IMR-90 (cell line): Measurements from ENCODE around the gene MX1. TPM values are rescaled to one million over a fixed set of nuclear protein-coding genes. Genes with fewer than 3 reads are reported as not detected.

Experiments used
- ATAC-seq: fragments of 200-7000 bp; cut with Tn5 transposase; 2 replicates; pipeline ENCODE4 v1.9.1; 2020; ENCODE audit warnings: low read depth, mild to moderate bottlenecking, moderate library complexity
- BruUV-seq: library from RNA; stranded (reverse); fragments of 400-500 nt; replicated peaks from 2 replicates; lab custom pipeline; 2021; lab: Mats Ljungman, UMichigan
- CTCF ChIA-PET: fragments of 300-600 bp; formaldehyde crosslinking; extraction: SDS; loops from one replicate; lab custom pipeline; 2021; ENCODE audit warnings: antibody characterized with exemption; lab: Yijun Ruan, JAX
- POLR2A ChIA-PET: fragments of 300-600 bp; sonication (Branson Sonifier 250); formaldehyde crosslinking; loops from one replicate; lab custom pipeline; 2022; ENCODE audit warnings: antibody characterized with exemption; ENCODE audit not compliant: unreplicated experiment; lab: Charles Lee
- DNase-seq: peaks from one replicate; pipeline ENCODE4 v3.0.0; 2013
- H2AFZ ChIP-seq: replicated peaks from 2 replicates; pipeline ENCODE3; 2013; ENCODE audit warnings: low read length, mild to moderate bottlenecking; ENCODE audit not compliant: poor library complexity
- H2AK5ac ChIP-seq: 2 replicates; pipeline ENCODE4 v1.6.1; 2013; ENCODE audit warnings: low read depth, low read length, inconsistent platforms
- H2AK9ac ChIP-seq: replicated peaks from 2 replicates; pipeline ENCODE3; 2013; ENCODE audit warnings: mild to moderate bottlenecking, low read depth, low read length, moderate library complexity; ENCODE audit not compliant: poor library complexity
- H2BK120ac ChIP-seq: 2 replicates; pipeline ENCODE4 v1.6.1; 2013; ENCODE audit warnings: low read depth, low read length, inconsistent platforms
- H2BK15ac ChIP-seq: 3 replicates; pipeline ENCODE4 v1.6.1; 2013; ENCODE audit warnings: low read depth, low read length, inconsistent platforms
- H2BK20ac ChIP-seq: 2 replicates; pipeline ENCODE4 v1.6.1; 2013; ENCODE audit warnings: low read depth, mild to moderate bottlenecking, inconsistent platforms, low read length, moderate library complexity
- H2BK5ac ChIP-seq: 2 replicates; pipeline ENCODE4 v1.6.1; 2013; ENCODE audit warnings: mild to moderate bottlenecking, low read depth, low read length, inconsistent platforms; ENCODE audit not compliant: poor library complexity, severe bottlenecking
- H3K14ac ChIP-seq: replicated peaks from 2 replicates; pipeline ENCODE4 v1.6.1; 2013; ENCODE audit warnings: low read depth, low read length, inconsistent platforms
- H3K18ac ChIP-seq: 2 replicates; pipeline ENCODE4 v1.6.1; 2013; ENCODE audit warnings: low read depth, low read length, control low read depth
- H3K23ac ChIP-seq: 2 replicates; pipeline ENCODE4 v1.6.1; 2013; ENCODE audit warnings: low read depth, low read length, inconsistent platforms
- H3K27ac ChIP-seq: 2 replicates; pipeline ENCODE4 v1.5.1; 2013; ENCODE audit warnings: mild to moderate bottlenecking, control low read depth, low read length; ENCODE audit not compliant: insufficient read depth
- H3K27me3 ChIP-seq: 2 replicates; pipeline ENCODE4 v1.6.1; 2013; ENCODE audit warnings: low read length; ENCODE audit not compliant: control insufficient read depth, insufficient read depth
- H3K36me3 ChIP-seq: 2 replicates; pipeline ENCODE4 v1.6.1; 2013; ENCODE audit warnings: low read length, mixed read lengths; ENCODE audit not compliant: control insufficient read depth, insufficient read depth
- H3K4ac ChIP-seq: 2 replicates; pipeline ENCODE4 v1.6.1; 2013; ENCODE audit warnings: low read depth, low read length, inconsistent platforms
- H3K4me1 ChIP-seq: 2 replicates; pipeline ENCODE4 v1.6.1; 2013; ENCODE audit warnings: low read length, mixed read lengths; ENCODE audit not compliant: control insufficient read depth, insufficient read depth
- H3K4me2 ChIP-seq: 2 replicates; pipeline ENCODE4 v1.6.1; 2013; ENCODE audit warnings: low read depth, mild to moderate bottlenecking, control low read depth, low read length, moderate library complexity
- H3K4me3 ChIP-seq: 2 replicates; pipeline ENCODE4 v1.5.1; 2013; ENCODE audit warnings: low read depth, mild to moderate bottlenecking, control low read depth, low read length, moderate library complexity; ENCODE audit not compliant: insufficient read depth
- H3K56ac ChIP-seq: 2 replicates; pipeline ENCODE4 v1.6.1; 2013; ENCODE audit warnings: low read length, inconsistent platforms; ENCODE audit not compliant: insufficient read depth; ENCODE audit errors: extremely low read depth
- H3K79me1 ChIP-seq, 2 experiments: 2 replicates each; pipeline ENCODE4 v1.6.1; 2013; ENCODE audit warnings: low read length in 2 of 2, inconsistent platforms in 1 of 2, low read depth in 1 of 2
- H3K9ac ChIP-seq: 2 replicates; pipeline ENCODE4 v1.6.1; 2013; ENCODE audit warnings: low read depth, low read length, control low read depth
- H3K9me1 ChIP-seq: 2 replicates; pipeline ENCODE4 v1.6.1; 2013; ENCODE audit warnings: low read length, inconsistent platforms; ENCODE audit not compliant: insufficient read depth
- H3K9me3 ChIP-seq: 2 replicates; pipeline ENCODE4 v1.6.1; 2013; ENCODE audit warnings: low read length; ENCODE audit not compliant: control insufficient read depth, insufficient read depth
- H4K20me1 ChIP-seq: 2 replicates; pipeline ENCODE4 v1.6.1; 2013; ENCODE audit warnings: low read length, inconsistent platforms; ENCODE audit not compliant: insufficient read depth
- H4K5ac ChIP-seq: 2 replicates; pipeline ENCODE4 v1.6.1; 2013; ENCODE audit warnings: mild to moderate bottlenecking, low read depth, low read length, control low read depth
- H4K8ac ChIP-seq, 2 experiments: 2 replicates each; pipeline ENCODE4 v1.6.1; 2013; ENCODE audit warnings: low read depth in 2 of 2, low read length in 2 of 2, control low read depth in 1 of 2, inconsistent platforms in 1 of 2
- H4K91ac ChIP-seq: 2 replicates; pipeline ENCODE4 v1.6.1; 2013; ENCODE audit warnings: low read depth, low read length, inconsistent platforms; ENCODE audit not compliant: insufficient read depth
- BHLHE40 ChIP-seq: fragments of 150-350 bp; IDR thresholded peaks from 2 replicates; pipeline ENCODE4 v1.6.1; 2016; ENCODE audit warnings: mild to moderate bottlenecking, low read depth, low read length
- CEBPB ChIP-seq: IDR thresholded peaks from 2 replicates; pipeline ENCODE4 v1.6.1; 2012; ENCODE audit warnings: low read depth, low read length, improper control_type of control experiment
- CHD1 ChIP-seq: IDR thresholded peaks from 2 replicates; pipeline ENCODE4 v1.6.1; 2012; ENCODE audit warnings: low read depth, low read length, improper control_type of control experiment
- CTCF ChIP-seq: conservative IDR thresholded peaks from 2 replicates; pipeline ENCODE4 v1.5.1; 2012; ENCODE audit warnings: mild to moderate bottlenecking, low read depth, low read length, improper control_type of control experiment
- ELK1 ChIP-seq: fragments of 150-350 bp; IDR thresholded peaks from 2 replicates; pipeline ENCODE4 v1.6.1; 2016; ENCODE audit warnings: low read depth, mild to moderate bottlenecking, low read length, moderate library complexity, borderline replicate concordance
- FOS ChIP-seq: fragments of 150-350 bp; IDR thresholded peaks from 2 replicates; pipeline ENCODE4 v1.6.1; 2016; ENCODE audit warnings: low read depth, low read length
- MAFK ChIP-seq: IDR thresholded peaks from 2 replicates; pipeline ENCODE4 v1.6.1; 2012; ENCODE audit warnings: low read depth, low read length, improper control_type of control experiment
- MAZ ChIP-seq: IDR thresholded peaks from 2 replicates; pipeline ENCODE4 v1.6.1; 2012; ENCODE audit warnings: low read depth, mild to moderate bottlenecking, low read length, improper control_type of control experiment, moderate library complexity, borderline replicate concordance
- MXI1 ChIP-seq: IDR thresholded peaks from 2 replicates; pipeline ENCODE4 v1.6.1; 2012; ENCODE audit warnings: low read depth, mild to moderate bottlenecking, low read length, moderate library complexity, borderline replicate concordance
- NFE2L2 ChIP-seq: fragments of 150-350 bp; IDR thresholded peaks from 2 replicates; pipeline ENCODE4 v1.6.1; 2016; ENCODE audit warnings: low read depth, mild to moderate bottlenecking, low read length
- POLR2A ChIP-seq: IDR thresholded peaks from 2 replicates; pipeline ENCODE4 v1.6.1; 2012; ENCODE audit warnings: mild to moderate bottlenecking, low read depth, low read length
- RAD21 ChIP-seq: IDR thresholded peaks from 2 replicates; pipeline ENCODE4 v1.6.1; 2012; ENCODE audit warnings: low read length, improper control_type of control experiment
- RCOR1 ChIP-seq: IDR thresholded peaks from 2 replicates; pipeline ENCODE4 v1.6.1; 2012; ENCODE audit warnings: mild to moderate bottlenecking, low read length, improper control_type of control experiment; ENCODE audit not compliant: insufficient replicate concordance
- RFX5 ChIP-seq: IDR thresholded peaks from 2 replicates; pipeline ENCODE4 v1.8.0; 2012; ENCODE audit warnings: low read depth, mild to moderate bottlenecking, low read length, moderate library complexity
- SMC3 ChIP-seq: fragments of 150-350 bp; IDR thresholded peaks from 2 replicates; pipeline ENCODE4 v1.6.1; 2016; ENCODE audit warnings: low read depth, mild to moderate bottlenecking, antibody characterized with exemption, low read length, moderate library complexity
- USF2 ChIP-seq: fragments of 150-350 bp; IDR thresholded peaks from 2 replicates; pipeline ENCODE4 v1.6.1; 2017; ENCODE audit warnings: mild to moderate bottlenecking, antibody characterized with exemption, low read length, low read depth
- WGBS, 2 experiments: methylation state at CpG; one replicate each; pipeline versions ENCODE4 v1.1.5 to v1.1.7; 2013; ENCODE audit warnings: missing lambda C conversion rate in 2 of 2; ENCODE audit not compliant: insufficient read length in 1 of 2; ENCODE audit errors: extremely low coverage in 2 of 2; 5-methylcytosine and 5-hydroxymethylcytosine counted together
- dilution Hi-C: fragments of 300-500 bp; cut with HindIII; formaldehyde crosslinking; loops from one replicate; pipeline ENCODE4 v1.14.3; 2018; ENCODE audit warnings: low sequenced_read_pairs; ENCODE audit not compliant: unreplicated experiment
- in situ Hi-C: fragments of 300-500 bp; cut with MboI; formaldehyde crosslinking; loops from 3 replicates; pipeline ENCODE4 v1.14.3; 2019; ENCODE audit warnings: low sequenced_read_pairs, inconsistent platforms, mixed read lengths
- intact Hi-C: fragments of 100-400 bp; cut with micrococcal nuclease; formaldehyde crosslinking; loops from 2 replicates; pipeline ENCODE4 v1.10.0; 2022
- polyA plus RNA-seq, 3 experiments: library from polyadenylated mRNA; depleted of rRNA; stranded (reverse); fragments of >200 nt; gene quantifications; 2 replicates each; pipeline ENCODE4 v1.2.3, GENCODE V29; 2012; ENCODE audit warnings: low replicate concordance in 1 of 3
- total RNA-seq: library from RNA; depleted of rRNA; stranded (reverse); fragments of >200 nt; gene quantifications from 2 replicates; pipeline ENCODE4 v1.2.3, GENCODE V29; 2012

MX1 gene
- total and polyA plus RNA-seq, 2 of the 4 experiments (the other 2 are of a cell fraction) = 1.0 to 2.5 TPM

DNA sequence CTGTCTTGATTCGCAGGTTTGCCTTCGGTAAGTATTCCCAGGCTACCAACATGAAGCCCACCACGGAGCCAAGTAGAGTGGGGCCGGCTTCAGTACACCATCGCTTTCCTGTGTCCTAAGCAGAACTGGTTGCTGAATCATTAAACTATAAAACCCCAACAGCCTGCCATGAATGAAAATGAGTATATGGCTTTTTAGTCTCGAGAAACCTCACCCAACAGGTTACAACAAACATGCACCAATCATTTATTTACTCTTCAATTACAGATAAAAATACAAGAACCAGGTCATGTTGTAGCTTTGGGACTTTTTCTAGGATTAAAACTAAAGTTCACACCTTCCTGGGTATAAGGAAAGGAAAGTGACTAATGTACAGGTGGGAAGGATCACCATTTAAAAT, 74.3 kb downstream of the MX1 start:
- ChIA-PET CTCF (no interaction called here), POLR2A (no interaction called here)
- Histone ChIP-seq H3K27ac (no peak overlapping the region), H2BK15ac (no peak overlapping the region), H2AK5ac (no peak overlapping the region), H4K5ac (no peak overlapping the region), H4K91ac (no peak overlapping the region), H4K20me1 (no peaks in the 10 kb centered on the region), H3K18ac (no peak overlapping the region), H3K4me1 (no peaks in the 10 kb centered on the region), H3K9me1 (no peaks in the 10 kb centered on the region), H4K8ac (no peak overlapping the region), H3K4ac (no peak overlapping the region), H2BK120ac (no peak overlapping the region), H3K9ac (no peak overlapping the region), H3K56ac (no peak overlapping the region), H3K4me2 (no peak overlapping the region), H3K4me3 (no peak overlapping the region), H3K79me1 (no peaks in the 10 kb centered on the region), H3K36me3 (no peaks in the 10 kb centered on the region), H2BK20ac (no peak overlapping the region), H3K23ac (no peak overlapping the region), H3K27me3 (peaks cover 32% of the 10 kb centered on the region), H3K14ac (no peak overlapping the region), H3K9me3 (no peaks in the 10 kb centered on the region), H2BK5ac (no peak overlapping the region), H2AK9ac (no peak overlapping the region), H2AFZ (no peak overlapping the region)
- in situ Hi-C loops (no loop called here), dilution Hi-C loops (no loop called here), intact Hi-C loops (no loop called here)
- BruUV-seq = no TSS peak
- TF ChIP-seq USF2 (no peak), CHD1 (no peak), RAD21 (no peak), SMC3 (no peak), CTCF (no peak), RCOR1 (no peak), MXI1 (no peak), CEBPB (no peak), NFE2L2 (no peak), BHLHE40 (no peak), RFX5 (no peak), ELK1 (no peak), POLR2A (no peak), MAFK (no peak), FOS (no peak), MAZ (no peak)
- ATAC-seq = no peak
- WGBS, 2 experiments = no CpG with 5 or more reads among the region's 6 CpGs
- DNase-seq = no peak
